CD4-positive, alpha-beta T cell treated with Interleukin-17A for 1 hour (primary cell): ENCODE measurements around the gene RNPEPL1.

ENCODE experiments used
- DNase-seq: peaks from one replicate; pipeline ENCODE4 v3.0.0-alpha.2; 2020

RNPEPL1 gene

DNA sequence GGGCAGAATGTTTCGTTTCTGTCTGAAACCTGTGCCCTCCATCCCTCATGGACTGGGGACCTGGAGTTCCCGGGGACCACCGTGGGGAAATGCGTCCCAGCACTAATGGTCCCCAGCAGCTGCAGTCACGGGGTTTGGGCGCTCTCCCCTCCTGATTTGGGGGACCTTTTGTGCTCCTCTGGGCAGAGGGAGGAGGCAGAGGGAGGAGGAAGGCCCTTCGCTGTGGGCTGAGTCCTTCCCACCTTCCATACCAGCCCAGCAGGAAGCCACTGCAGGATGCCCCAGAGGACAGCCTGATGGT, 60.2 kb downstream of the RNPEPL1 start:
- no peak for DNase-seq

DNA sequence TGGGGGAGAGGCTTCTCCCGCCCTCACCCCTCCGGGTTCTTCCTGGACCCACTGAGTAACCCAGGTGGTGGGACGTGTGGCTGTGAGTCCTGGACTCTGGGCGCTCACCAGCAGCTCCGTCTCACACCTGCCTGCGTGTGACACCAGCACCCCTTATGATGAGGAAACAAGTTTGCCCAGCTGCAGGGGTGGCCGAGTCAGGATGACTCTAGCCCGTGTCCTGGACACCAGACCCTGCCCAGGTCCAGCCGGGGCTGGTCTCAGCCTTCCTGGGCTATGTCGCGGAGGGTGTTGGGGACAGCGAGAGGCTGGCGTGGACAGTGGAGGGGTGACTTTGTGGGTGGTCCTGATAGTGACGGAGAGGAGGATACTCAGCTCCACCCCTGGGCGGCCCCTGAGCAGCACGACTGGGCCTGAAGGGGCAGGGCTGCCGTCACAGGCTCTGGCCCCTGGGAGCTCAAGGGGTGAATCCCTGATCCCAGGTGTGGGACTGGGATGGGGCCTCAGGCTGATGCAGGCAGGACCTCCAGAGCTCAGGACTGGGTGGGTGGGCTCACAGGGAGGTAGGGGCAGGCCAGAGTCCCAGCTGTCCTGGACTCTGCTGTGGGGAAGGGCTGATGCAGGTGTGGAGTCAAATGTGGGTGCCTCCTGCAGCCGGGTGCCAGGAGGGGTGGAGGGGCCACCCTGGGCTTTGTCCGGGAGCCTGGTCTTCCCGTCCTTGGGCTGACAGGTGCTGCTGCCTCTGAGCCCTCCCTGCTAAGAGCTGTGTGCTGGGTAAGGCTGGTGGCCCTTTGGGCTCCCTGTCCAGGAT, 60.7 kb downstream of the RNPEPL1 start:
- no peak for DNase-seq

DNA sequence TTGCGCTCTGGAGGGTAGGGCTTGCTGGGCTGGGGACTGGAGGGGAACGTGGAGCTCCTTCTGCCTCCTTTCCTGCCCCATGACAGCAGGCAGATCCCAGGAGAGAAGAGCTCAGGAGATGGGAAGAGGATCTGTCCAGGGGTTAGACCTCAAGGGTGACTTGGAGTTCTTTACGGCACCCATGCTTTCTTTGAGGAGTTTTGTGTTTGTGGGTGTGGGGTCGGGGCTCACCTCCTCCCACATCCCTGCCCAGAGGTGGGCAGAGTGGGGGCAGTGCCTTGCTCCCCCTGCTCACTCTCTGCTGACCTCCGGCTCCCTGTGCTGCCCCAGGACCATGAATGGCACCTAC, 61.3 kb downstream of the RNPEPL1 start:
- no peak for DNase-seq

DNA sequence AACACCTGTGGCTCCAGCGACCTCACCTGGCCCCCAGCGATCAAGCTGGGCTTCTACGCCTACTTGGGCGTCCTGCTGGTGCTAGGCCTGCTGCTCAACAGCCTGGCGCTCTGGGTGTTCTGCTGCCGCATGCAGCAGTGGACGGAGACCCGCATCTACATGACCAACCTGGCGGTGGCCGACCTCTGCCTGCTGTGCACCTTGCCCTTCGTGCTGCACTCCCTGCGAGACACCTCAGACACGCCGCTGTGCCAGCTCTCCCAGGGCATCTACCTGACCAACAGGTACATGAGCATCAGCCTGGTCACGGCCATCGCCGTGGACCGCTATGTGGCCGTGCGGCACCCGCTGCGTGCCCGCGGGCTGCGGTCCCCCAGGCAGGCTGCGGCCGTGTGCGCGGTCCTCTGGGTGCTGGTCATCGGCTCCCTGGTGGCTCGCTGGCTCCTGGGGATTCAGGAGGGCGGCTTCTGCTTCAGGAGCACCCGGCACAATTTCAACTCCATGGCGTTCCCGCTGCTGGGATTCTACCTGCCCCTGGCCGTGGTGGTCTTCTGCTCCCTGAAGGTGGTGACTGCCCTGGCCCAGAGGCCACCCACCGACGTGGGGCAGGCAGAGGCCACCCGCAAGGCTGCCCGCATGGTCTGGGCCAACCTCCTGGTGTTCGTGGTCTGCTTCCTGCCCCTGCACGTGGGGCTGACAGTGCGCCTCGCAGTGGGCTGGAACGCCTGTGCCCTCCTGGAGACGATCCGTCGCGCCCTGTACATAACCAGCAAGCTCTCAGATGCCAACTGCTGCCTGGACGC, 61.9 kb downstream of the RNPEPL1 start:
- no peak for DNase-seq
